ENCODE results near the gene GARIN5B.

Gene GARIN5B

DNA sequence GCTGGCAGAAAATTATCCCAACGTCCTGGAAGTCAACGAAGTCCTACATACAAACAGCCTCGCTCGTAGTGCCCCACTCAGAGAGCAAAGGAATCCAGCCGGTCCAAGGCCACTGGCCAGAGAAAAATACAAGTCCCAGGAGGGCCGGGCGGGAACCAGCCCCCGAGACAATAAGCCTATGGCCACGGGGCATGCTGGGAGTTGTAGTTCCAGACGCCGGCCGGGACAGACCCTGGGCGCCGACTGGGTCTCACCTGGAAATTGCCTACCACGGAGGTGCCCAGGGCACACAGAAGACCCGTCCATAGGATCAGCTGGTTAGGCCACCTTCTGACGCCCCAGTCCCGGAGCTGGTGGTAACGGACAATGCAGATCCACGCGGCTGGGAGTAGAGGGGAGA is 43.3 kb downstream of the GARIN5B start:
- TF ChIP-seq, protein P1, sequence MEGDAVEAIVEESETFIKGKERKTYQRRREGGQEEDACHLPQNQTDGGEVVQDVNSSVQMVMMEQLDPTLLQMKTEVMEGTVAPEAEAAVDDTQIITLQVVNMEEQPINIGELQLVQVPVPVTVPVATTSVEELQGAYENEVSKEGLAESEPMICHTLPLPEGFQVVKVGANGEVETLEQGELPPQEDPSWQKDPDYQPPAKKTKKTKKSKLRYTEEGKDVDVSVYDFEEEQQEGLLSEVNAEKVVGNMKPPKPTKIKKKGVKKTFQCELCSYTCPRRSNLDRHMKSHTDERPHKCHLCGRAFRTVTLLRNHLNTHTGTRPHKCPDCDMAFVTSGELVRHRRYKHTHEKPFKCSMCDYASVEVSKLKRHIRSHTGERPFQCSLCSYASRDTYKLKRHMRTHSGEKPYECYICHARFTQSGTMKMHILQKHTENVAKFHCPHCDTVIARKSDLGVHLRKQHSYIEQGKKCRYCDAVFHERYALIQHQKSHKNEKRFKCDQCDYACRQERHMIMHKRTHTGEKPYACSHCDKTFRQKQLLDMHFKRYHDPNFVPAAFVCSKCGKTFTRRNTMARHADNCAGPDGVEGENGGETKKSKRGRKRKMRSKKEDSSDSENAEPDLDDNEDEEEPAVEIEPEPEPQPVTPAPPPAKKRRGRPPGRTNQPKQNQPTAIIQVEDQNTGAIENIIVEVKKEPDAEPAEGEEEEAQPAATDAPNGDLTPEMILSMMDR (IDR thresholded peaks at IDR 0.05; ENCODE audit: low read depth, low read length) = no peak
- no peak overlapping the region for H3K4me3 ChIP-seq (ENCODE audit: low read depth, low read length)

DNA sequence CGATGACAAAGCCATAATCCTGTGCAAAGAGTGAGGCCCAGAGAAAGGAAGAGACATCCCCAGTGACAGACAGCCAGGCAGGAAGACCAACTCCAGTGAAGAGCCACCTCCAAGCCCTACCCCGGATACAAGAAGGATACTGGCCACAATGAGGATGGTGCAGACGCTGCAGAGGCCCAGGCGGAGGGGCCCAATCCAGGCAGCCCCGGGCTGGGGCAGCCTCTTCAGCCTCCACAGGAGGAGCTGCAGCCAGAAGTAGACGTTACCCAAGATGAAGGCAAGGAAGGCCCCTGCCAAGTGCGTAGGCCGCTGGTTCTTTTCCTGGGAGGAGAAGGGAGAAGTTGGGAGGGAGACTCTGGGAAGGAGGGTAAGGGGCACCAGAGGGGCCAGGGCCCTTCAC is 46.4 kb downstream of the GARIN5B start:
- no peak overlapping the region for H3K4me3 ChIP-seq (ENCODE audit: low read depth, low read length)
- TF ChIP-seq, protein P1 (IDR thresholded peaks at IDR 0.05; ENCODE audit: low read depth, low read length) = no peak

DNA sequence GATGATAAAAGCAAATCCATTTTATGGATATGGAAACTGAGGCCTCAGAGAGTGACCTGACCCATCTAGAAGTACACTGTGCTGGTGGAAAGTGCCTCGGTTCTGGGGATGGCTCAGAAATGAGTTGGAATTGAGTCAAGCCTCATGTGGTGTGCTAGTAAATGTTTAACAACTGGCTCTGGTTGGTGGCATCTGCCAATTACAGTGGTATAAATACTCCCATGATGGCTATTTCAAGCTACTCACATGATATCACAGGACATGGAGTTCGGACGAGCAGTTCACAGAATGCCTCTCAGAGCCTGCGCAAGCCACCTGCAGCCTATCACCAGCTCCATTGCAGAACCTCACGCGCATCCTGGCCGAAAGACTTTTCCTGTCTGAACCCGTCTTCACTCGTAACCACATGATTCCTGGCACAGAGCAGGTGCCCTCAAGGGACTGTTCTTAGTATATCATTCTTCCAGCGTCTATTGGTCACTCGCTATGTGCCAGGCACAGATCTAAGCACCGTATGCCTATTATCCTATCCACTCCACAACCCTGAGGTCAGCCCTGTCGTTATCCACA is 47.0 kb downstream of the GARIN5B start:
- TF ChIP-seq, protein P1 (IDR thresholded peaks at IDR 0.05; ENCODE audit: low read depth, low read length) = no peak
- H3K4me3 ChIP-seq (ENCODE audit: low read depth, low read length) = no peak overlapping the region

DNA sequence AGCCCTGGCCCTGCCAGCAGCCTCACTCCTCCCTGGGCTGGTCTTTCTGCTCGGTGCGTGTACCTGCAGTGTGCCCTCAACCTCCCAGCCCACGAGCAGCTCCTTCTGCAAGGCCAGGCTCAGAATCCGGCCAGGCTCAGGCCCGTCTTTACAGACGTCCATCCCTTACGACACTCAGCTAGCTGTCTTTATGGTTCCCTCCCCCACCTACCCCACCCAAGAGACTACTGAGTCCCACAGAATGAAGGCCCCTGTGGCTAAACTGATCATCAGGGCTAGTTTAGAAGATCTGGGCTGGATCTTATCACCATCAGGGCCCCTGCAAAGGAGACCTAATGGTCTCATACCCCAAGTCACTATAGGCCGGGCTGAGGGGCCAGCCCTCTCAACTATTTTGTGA is 48.7 kb downstream of the GARIN5B start:
- TF ChIP-seq, protein P1 (IDR thresholded peaks at IDR 0.05; ENCODE audit: low read depth, low read length) = no peak
- H3K4me3 ChIP-seq (ENCODE audit: low read depth, low read length) = no peak overlapping the region

DNA sequence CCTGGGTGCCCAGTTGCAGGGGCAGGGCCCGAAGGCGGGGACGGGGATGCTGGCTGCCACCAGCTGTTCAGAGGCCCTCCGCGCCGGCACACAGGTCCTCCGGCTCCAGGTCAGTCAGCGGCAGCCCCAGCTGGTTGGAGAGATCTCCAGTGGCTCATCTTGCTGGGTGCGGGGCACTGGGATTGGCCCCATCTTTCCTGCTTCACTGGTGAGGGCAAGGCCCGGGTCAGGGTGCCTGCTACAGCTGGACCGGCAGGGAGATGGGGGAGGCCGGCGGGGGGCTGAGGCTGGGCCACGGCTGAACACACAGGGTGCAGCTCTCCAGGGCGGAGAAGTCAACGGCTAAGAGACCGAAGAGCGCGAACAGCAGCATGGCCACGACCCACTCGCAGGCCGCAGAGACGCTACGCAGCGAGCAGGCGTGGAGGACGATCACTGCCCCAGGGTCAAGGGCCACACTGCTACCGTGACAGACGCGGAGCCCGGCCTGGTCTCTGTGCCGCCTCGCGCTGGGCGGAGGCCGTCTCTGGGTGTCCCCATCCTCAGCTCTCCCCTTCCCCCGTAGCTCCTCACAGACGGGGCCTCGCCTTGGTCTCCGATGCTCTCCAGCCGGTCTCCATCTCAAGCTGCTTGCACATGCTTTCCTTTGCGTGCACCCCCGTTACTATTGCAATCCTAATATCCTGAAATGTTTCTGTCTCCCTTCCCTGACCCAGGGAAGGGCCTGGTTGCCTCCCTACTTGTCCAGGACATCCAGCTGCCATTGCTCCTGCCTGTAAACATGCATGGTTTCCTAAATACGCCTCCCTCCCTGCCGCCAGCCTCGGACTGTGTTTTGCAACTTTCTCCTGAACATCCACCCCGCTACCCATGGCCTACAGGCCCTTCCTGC is 50.2 kb downstream of the GARIN5B start:
- H3K4me3 ChIP-seq (ENCODE audit: low read depth, low read length) = no peak overlapping the region
- TF ChIP-seq, protein P1 (IDR thresholded peaks at IDR 0.05; ENCODE audit: low read depth, low read length) = no peak

DNA sequence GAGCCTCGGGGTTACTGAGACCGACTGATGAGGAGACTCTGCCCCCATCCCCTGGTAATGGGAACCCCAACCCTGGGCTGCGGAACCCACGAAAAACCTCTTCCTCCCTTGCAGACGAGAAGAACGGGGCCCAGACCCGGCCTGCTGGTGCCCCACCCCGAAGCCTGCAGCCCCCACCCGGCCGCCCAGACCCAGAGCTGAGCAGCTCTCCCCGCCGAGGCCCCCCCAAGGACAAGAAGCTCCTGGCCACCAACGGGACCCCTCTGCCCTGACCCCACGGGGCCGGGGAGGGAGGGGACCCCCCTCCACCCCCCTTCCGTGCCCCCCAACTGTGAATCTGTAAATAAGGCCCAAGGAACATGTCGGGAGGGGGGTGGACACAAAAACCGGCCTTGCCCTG is 51.3 kb downstream of the GARIN5B start:
- TF ChIP-seq, protein P1 (IDR thresholded peaks at IDR 0.05; ENCODE audit: low read depth, low read length) = no peak
- H3K4me3 ChIP-seq (ENCODE audit: low read depth, low read length) = no peak overlapping the region

DNA sequence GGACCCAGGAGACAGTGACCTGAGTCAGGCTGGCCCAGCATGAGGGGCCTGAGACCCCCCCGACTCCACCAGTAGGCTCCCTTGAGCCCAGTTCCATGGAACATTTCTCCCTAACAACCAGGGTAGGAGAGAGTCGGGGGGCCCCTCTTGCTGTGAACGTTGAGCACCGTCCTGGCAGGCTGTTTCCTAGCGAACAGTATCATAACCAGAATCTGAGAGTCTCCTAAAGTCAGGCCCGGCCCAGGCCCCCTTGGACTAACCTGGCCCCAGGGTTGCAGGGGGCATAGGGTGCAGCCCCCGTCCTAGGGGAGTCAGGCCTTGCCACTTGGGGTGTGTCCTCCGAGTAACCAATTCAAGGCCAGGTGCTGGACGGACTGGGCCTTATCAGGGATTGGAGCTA is 51.7 kb downstream of the GARIN5B start:
- TF ChIP-seq, protein P1 (IDR thresholded peaks at IDR 0.05; ENCODE audit: low read depth, low read length) = no peak
- no peak overlapping the region for H3K4me3 ChIP-seq (ENCODE audit: low read depth, low read length)
